IPS-20b (cell line): ENCODE measurements around the gene CEP295NL.
A peak's percentile ranks its signal among the peaks of the same experiment; 100 is the strongest.

ENCODE experiments used
- H3K27ac ChIP-seq: one replicate; pipeline ENCODE4 v1.5.1; 2013; ENCODE audit warnings: low read length
- H3K27me3 ChIP-seq: 2 replicates; pipeline ENCODE4 v1.6.1; 2013; ENCODE audit warnings: mild to moderate bottlenecking, low read length, inconsistent platforms; ENCODE audit not compliant: insufficient read depth
- H3K36me3 ChIP-seq: 2 replicates; pipeline ENCODE4 v1.6.1; 2013; ENCODE audit warnings: low read depth, mild to moderate bottlenecking, inconsistent platforms, low read length, moderate library complexity; ENCODE audit not compliant: insufficient read depth
- H3K4me1 ChIP-seq: 2 replicates; pipeline ENCODE4 v1.6.1; 2013; ENCODE audit warnings: mild to moderate bottlenecking, control low read depth, inconsistent platforms, low read length, moderate library complexity; ENCODE audit not compliant: insufficient read depth
- H3K4me3 ChIP-seq: 2 replicates; pipeline ENCODE4 v1.5.1; 2013; ENCODE audit warnings: mild to moderate bottlenecking, low read length, inconsistent platforms
- H3K9ac ChIP-seq: 2 replicates; pipeline ENCODE4 v1.6.1; 2013; ENCODE audit warnings: low read depth, mild to moderate bottlenecking, inconsistent platforms, low read length, moderate library complexity
- H3K9me3 ChIP-seq: 2 replicates; pipeline ENCODE4 v1.6.1; 2013; ENCODE audit warnings: mild to moderate bottlenecking, low read depth, low read length, inconsistent platforms; ENCODE audit not compliant: insufficient read depth

The CEP295NL gene

GRCh38 chr17:78940258-78940657 is 37.3 kb upstream of the CEP295NL start:
- H3K27me3 ChIP-seq, result no peaks in the 10 kb centered on the region
- H3K9me3 ChIP-seq, result no peaks in the 10 kb centered on the region
- H3K4me3 ChIP-seq, result no peak overlapping the region
- no peaks in the 10 kb centered on the region for H3K36me3 ChIP-seq
- H3K9ac ChIP-seq, result no peak overlapping the region
- no peak overlapping the region for H3K27ac ChIP-seq
- H3K4me1 ChIP-seq, result no peaks in the 10 kb centered on the region

GRCh38 chr17:78939615-78940014 is 36.6 kb upstream of the CEP295NL start:
- Histone ChIP-seq H3K27ac (no peak overlapping the region), H3K9ac (no peak overlapping the region), H3K27me3 (no peaks in the 10 kb centered on the region), H3K4me1 (no peaks in the 10 kb centered on the region), H3K36me3 (no peaks in the 10 kb centered on the region), H3K4me3 (no peak overlapping the region), H3K9me3 (no peaks in the 10 kb centered on the region)

GRCh38 chr17:78937561-78937960 is 34.6 kb upstream of the CEP295NL start:
- Histone ChIP-seq H3K9ac (no peak overlapping the region), H3K27me3 (no peaks in the 10 kb centered on the region), H3K27ac (no peak overlapping the region), H3K4me1 (peaks cover 7% of the 10 kb centered on the region), H3K9me3 (no peaks in the 10 kb centered on the region), H3K36me3 (no peaks in the 10 kb centered on the region), H3K4me3 (no peak overlapping the region)

DNA sequence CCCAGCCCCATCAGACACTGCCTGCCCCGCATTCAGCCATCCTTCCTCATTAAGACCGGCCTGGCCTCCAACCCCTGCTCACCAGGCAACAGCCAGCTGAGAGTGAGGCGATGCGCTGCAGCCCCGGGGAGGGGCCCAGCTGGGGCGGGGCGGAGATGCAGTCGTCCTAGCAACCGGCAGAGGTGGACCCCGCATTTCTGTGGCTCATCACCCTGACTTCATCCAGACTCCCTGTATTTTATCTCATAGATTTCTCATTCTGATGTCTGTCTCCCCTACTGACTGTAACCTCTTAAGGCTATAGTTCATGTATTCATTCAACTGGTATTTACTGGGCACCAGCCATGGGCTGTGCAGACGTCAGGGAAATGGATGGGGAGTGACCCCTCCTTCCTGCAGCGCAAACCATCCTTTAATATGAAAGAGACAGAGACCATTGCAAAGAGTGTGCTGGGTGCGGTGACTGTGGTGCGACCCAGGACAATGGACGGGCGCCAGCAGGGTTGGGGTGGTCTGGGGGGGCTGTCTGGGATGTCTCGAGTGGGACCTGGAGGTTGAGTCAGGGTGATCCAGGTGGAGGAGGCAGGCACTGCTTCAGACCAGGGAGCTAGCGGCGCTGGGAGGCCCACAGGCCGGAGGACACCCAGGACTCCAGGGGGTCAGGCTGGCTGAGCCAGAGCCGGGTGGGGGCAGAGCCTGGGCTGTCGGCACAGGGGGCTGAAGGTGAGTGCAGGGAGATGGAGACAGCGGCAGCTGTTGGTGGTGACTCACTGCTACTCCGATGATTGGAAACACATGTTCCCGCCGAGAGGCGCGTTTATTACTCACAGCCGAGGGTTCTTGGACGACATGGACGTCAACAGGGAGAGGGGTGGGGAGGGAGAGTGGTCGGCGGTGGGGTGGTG is 32.7 kb upstream of the CEP295NL start:
- peaks cover 7% of the 10 kb centered on the region for H3K4me1 ChIP-seq
- no peaks in the 10 kb centered on the region for H3K36me3 ChIP-seq
- H3K4me3 ChIP-seq, result no peak overlapping the region
- no peak overlapping the region for H3K9ac ChIP-seq
- H3K27me3 ChIP-seq, result no peaks in the 10 kb centered on the region
- H3K9me3 ChIP-seq, result no peaks in the 10 kb centered on the region
- H3K27ac ChIP-seq, result no peak overlapping the region

DNA sequence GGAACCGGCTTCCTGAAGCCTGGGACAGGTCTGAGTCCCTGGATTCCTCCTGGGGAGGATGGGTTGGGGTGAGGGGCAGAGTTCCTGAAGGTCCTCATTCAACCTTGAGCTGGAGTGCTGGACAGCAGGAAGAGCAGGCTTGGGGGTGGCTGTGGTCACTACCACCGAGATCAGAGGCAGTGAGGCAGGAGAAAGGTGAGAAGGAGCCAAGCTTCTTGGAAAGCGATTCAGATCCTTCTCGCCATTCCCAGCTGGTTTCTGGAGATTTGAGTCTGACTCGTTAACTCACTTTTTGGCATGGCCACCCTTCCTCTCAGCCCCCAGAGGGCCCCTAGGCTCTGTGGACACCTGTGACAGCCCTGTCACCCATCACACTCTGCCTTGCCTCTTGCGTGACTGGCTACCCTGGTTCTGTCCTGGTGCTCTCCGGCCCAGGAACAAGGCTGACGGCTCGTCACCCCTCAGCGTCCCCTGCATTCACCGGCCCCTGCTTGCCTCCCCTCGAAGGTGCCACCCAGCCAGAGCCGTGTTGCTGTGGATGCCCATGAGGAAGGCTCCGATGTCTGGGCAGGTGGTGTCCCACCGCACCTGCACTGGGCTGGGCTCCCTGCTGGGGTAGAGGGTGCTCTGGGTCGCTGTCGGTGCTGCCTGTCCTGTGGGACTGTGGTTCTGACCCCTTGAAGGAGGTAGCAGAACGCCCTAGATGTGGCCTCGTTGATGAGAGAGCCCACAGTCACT is 31.8 kb upstream of the CEP295NL start:
- Histone ChIP-seq H3K27me3 (no peaks in the 10 kb centered on the region), H3K9ac (no peak overlapping the region), H3K4me3 (no peak overlapping the region)

DNA sequence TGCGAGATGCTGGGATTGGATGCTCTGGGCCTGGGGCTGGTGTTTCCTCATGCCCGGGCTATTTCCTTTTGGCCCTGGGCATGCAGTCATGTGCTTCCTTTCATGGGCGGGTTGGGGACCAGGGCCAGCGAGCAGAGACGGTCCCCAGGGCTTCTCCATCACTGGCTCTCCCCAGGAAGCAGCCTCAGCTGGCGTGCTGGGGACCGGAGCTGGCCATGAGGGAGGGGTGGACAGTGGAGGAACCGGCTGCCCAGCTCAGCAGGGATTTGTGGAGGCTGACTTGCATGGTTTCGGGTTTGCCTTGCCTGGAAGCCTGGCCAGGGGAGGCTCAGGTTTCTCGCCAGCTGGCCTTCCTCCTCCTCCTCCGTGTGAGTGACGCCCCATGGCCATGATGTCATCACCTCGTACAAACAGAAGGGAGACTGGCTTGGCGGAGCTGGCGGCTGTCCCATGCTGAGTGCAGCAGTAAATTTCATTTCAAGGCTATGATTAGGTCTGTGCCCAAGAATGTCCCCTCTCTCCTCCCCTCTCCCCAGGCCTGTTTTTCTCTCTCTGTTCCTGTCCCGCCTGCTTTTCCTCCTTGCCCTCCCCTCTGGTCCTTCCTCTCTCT is 31.1 kb upstream of the CEP295NL start:
- no peak overlapping the region for H3K4me3 ChIP-seq

More for the DNA sequence above, 31.8 kb upstream of the CEP295NL start:
- H3K9me3 ChIP-seq, result no peaks in the 10 kb centered on the region
- H3K4me1 ChIP-seq, result peaks cover 7% of the 10 kb centered on the region
- H3K27ac ChIP-seq, result no peak overlapping the region
- H3K36me3 ChIP-seq, result no peaks in the 10 kb centered on the region

DNA sequence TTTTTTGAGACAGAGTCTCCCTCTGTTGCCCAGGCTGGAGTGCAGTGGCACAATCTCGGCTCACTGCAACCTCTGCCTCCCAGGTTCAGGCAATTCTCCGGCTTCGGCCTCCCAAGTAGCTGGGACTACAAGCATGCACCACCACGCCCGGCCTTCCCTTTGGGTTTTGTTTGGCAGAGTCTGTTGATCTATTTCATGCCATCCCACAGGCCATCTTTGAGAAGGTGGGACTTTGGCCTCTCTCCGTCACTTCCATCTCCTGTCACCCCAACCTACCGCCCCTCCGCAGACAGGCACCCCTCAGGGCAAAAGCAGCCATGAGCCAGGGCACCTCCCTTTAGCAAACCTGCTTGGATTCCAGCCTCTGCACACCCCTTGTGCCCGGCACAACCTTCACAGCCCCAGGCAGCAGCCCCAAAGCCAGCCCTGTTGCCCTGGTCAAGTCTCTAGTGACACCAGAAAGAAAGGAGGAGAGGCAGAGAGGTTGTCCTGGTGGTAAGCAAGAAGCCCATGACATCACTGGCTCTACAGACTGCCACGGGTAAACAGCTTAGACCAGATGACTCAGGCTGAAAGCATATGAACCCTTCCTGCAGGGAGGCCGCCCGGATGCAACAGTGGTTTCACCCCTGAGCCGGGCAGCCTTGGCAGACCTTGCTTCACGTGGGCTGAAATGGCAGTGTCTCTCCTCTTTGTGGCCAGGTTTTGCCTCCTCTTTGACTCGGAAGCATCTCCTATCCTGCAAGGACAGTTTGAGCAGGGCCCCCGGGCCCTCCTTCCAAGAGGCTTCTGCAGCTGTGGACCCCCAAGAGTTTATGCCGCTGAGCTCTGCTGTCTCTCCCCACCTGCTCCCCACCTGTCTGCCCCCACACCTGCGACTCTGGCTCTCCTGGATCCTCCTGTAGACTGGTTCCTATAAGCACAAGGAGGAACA is 30.3 kb upstream of the CEP295NL start:
- Histone ChIP-seq H3K9ac (no peak overlapping the region), H3K27me3 (no peaks in the 10 kb centered on the region), H3K4me1 (peaks cover 7% of the 10 kb centered on the region), H3K36me3 (no peaks in the 10 kb centered on the region), H3K9me3 (no peaks in the 10 kb centered on the region), H3K4me3 (no peak overlapping the region), H3K27ac (no peak overlapping the region)

More for the DNA sequence above, 31.1 kb upstream of the CEP295NL start:
- Histone ChIP-seq H3K9ac (no peak overlapping the region), H3K9me3 (no peaks in the 10 kb centered on the region), H3K27me3 (no peaks in the 10 kb centered on the region), H3K27ac (no peak overlapping the region), H3K4me1 (peaks cover 7% of the 10 kb centered on the region), H3K36me3 (no peaks in the 10 kb centered on the region)

- Histone ChIP-seq H3K9ac (no peak overlapping the region), H3K4me3 (no peak overlapping the region), H3K4me1 (peaks cover 7% of the 10 kb centered on the region), H3K9me3 (no peaks in the 10 kb centered on the region), H3K36me3 (no peaks in the 10 kb centered on the region), H3K27ac (no peak overlapping the region), H3K27me3 (no peaks in the 10 kb centered on the region)
These were observed 27.1 kb upstream of the CEP295NL start for GRCh38 chr17:78929908-78930775.

DNA sequence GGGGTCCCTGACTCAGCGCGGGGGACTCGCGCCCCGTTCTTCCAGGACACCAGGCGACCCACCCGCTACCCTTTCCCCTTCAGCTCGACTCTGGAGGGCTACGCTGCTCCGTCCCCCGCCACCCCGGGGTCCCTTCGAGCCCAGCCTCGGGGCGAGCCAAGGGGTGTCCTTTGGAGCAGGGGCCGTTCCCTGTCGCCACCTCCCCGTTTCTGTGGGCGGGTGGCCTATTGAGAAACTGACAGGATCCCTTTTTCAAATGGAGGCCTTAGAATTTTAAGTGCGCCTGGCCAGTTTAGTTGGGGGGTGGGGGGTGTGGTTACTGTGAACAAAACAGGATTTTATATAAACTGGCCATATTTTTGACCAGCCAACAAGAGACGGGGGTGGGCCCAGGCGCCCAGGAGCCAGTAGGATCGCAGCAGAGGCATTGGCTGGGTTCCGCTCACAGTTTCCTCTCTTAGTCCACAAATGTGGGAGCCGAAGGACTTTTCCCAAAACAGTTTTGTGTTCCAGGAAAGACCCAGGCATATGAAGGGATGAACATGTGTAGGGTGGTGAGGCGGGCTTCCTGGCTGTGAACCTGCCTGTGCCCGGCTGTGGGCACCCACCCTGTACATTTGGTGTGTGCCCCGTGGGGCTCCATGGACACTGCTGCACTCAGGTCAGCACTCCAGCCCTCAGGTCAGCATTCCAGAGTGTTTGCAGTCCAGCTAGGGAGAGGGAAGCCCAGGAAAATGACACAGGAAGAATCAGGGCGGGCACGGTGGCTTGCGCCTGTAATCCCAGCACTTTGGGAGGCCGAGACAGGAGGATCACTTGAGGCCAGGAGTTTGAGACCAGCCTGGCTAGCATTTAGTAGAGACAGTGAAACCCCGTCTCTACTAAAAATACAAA is 22.9 kb upstream of the CEP295NL start:
- Histone ChIP-seq H3K9ac (peak overlapping the region; percentile 70; the same call in 1 of the 2 replicates), H3K4me1 (peaks cover 6% of the 10 kb centered on the region; the same call in 1 of the 2 replicates), H3K9me3 (no peaks in the 10 kb centered on the region), H3K4me3 (peak overlapping the region; percentile 66; the same call in 1 of the 2 replicates), H3K36me3 (no peaks in the 10 kb centered on the region), H3K27ac (no peak overlapping the region), H3K27me3 (peaks cover 4% of the 10 kb centered on the region; the same call in 1 of the 2 replicates)
